HG02870 (cell line): ENCODE results near the gene ARHGEF17.

Experiments
- ATAC-seq: cut with Tn5 transposase; IDR thresholded peaks from one replicate; pipeline ENCODE4 v1.9.1; 2021; ENCODE audit warnings: mild to moderate bottlenecking, moderate library complexity; ENCODE audit not compliant: unreplicated experiment

ARHGEF17 gene

GRCh38 chr11:73391665-73392064 is 83.6 kb downstream of the ARHGEF17 start:
- ATAC-seq = no peak

- no peak for ATAC-seq
Measured at GRCh38 chr11:73392108-73393010, 84.3 kb downstream of the ARHGEF17 start.

- no peak for ATAC-seq
Measured at GRCh38 chr11:73393011-73393380, 84.9 kb downstream of the ARHGEF17 start.

- ATAC-seq = no peak
Measured at GRCh38 chr11:73393479-73394415, 85.7 kb downstream of the ARHGEF17 start.

- ATAC-seq = no peak
Measured at GRCh38 chr11:73394416-73395296, 86.6 kb downstream of the ARHGEF17 start.

GRCh38 chr11:73395297-73396208 is 87.5 kb downstream of the ARHGEF17 start:
- ATAC-seq = no peak

GRCh38 chr11:73396251-73396930 is 88.3 kb downstream of the ARHGEF17 start:
- ATAC-seq = no peak

- ATAC-seq = no peak
Measured at GRCh38 chr11:73396985-73397384, 88.9 kb downstream of the ARHGEF17 start.

GRCh38 chr11:73397468-73398131 is 89.5 kb downstream of the ARHGEF17 start:
- no peak for ATAC-seq

GRCh38 chr11:73398132-73398526 is 90.1 kb downstream of the ARHGEF17 start:
- ATAC-seq = no peak

GRCh38 chr11:73398721-73399120 is 90.6 kb downstream of the ARHGEF17 start:
- no peak for ATAC-seq

- ATAC-seq = no peak
Measured at GRCh38 chr11:73399159-73399590, 91.1 kb downstream of the ARHGEF17 start.

- no peak for ATAC-seq
Measured at GRCh38 chr11:73399636-73400035, 91.6 kb downstream of the ARHGEF17 start.

- ATAC-seq = no peak
Measured at GRCh38 chr11:73400293-73400692, 92.2 kb downstream of the ARHGEF17 start.

- ATAC-seq = no peak
Measured at GRCh38 chr11:73401217-73401923, 93.3 kb downstream of the ARHGEF17 start.

- ATAC-seq = no peak
Measured at GRCh38 chr11:73401924-73402833, 94.1 kb downstream of the ARHGEF17 start.

GRCh38 chr11:73402834-73403185 is 94.7 kb downstream of the ARHGEF17 start:
- ATAC-seq = no peak
